GM19468 (cell line): Measurements from ENCODE around the gene OLFM1.

Experiments used
- ATAC-seq: cut with Tn5 transposase; IDR thresholded peaks from one replicate; pipeline ENCODE4 v1.9.1; 2021; ENCODE audit warnings: mild to moderate bottlenecking, moderate library complexity, moderate number of reproducible peaks; ENCODE audit not compliant: unreplicated experiment; ENCODE audit errors: extremely low read depth

Gene OLFM1

DNA sequence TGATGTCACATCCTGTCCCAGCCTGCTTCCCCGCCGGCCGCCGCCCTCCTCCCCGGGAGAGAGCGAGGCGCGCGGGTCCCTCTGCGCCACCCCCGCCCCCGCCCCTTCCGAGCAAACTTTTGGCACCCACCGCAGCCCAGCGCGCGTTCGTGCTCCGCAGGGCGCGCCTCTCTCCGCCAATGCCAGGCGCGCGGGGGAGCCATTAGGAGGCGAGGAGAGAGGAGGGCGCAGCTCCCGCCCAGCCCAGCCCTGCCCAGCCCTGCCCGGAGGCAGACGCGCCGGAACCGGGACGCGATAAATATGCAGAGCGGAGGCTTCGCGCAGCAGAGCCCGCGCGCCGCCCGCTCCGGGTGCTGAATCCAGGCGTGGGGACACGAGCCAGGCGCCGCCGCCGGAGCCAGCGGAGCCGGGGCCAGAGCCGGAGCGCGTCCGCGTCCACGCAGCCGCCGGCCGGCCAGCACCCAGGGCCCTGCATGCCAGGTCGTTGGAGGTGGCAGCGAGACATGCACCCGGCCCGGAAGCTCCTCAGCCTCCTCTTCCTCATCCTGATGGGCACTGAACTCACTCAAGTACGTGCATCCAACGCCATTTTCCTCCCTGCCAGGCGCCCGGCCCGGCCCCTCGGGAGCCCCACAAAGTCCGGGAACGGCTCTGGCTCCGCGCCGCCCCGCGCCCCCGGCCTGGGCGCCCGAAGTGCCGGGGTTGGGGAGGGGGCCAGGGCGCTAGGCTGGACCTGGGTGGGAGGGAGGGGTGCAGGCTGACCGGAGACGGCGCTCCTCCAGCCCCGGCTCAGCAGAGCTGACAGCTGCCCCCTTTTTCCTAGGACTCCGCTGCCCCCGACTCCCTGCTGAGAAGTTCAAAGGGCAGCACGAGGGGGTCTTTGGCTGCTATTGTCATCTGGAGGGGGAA lies 12.0 kb upstream of the OLFM1 start:
- ATAC-seq, result no peak

DNA sequence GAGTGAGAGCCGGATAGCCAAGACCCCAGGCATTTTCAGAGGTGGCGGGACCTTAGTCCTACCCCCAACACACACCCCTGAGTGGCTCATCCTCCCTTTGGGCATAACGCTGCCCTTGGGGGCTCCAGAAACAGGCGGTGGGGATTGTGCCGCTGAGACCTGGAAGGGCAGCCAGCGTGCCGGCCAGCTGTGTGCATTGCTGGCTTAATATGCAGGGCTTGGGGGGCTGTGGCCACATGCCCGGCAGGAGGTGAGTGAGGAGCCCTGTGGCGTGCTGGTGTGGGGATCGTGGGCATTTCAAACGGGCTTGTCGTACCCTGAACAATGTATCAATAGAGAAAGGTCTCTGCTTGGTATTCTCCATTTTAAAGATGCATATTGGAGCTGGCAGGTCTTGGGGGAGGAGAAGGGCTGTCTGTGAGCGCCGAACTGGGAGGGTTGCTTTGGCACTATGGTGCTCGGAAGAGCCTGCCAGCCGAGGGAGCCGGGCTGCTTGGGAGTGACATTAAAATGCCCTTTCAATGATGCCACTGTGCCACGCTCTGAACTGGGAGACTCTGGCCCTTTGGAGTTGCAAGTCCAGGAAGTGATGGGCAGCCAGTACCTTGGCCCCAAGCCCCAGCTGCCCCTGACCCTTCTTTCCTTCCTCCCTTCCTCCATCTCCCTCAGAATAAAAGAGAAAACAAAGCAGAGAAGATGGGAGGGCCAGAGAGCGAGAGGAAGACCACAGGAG lies 11.2 kb upstream of the OLFM1 start:
- no peak for ATAC-seq

DNA sequence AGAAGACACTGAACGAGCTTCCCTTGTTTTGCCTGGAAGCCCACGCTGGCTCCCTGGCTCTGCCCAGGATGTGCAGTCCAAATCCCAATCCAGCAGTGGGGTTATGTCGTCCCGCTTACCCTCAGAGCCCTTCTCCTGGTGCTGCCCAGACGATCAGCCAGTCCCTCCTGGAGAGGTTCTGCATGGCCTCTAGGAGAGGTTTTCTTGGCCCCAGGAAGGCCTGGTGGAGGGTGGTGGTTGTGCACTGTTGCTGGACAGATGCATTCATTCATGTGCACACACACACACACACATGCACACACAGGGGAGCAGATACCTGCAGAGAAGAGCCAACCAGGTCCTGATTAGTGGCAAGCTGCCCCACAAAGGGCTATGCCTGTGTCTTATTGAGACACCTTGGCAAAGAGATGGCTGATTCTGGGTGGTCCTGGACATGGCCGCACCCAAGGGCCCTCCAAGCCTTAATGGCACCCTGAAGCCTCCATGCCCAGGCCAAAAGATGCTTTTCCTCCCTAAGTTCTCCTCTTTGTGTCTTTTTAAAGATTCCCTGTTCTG lies 10.5 kb upstream of the OLFM1 start:
- no peak for ATAC-seq

DNA sequence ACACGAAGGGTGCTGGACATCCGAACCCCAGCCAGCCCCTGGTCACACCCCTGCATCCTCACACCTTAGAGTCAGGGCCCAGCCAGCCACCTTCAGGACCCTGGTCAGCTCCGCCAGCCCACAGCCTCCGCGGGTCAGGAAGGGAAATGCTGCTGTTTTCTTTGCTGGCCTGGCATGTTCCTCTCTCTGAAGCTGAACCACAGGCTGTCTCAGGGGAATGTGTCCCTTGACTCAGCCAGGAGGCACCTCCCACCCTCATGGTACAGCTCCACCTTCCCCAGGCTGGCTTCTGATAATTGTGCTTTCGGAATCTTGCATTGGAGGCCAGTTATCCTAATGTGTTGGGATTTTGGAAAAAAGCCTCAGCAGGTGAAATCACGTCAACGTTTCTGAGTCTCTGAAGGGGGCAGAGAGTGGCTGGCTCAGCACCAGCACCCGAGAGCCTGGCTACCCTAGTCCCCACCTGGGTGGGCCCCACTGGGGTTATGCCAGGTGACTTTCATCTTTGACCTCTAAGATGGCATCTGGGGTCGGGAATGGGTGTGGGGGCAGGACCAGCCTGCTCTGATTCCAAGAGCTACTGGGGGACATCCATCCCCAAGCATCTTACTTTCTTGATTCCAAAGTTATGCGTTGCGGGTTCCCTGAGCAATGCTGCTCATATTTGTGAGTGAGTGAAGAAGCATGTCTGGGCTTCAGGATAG lies 9.8 kb upstream of the OLFM1 start:
- ATAC-seq, result no peak

DNA sequence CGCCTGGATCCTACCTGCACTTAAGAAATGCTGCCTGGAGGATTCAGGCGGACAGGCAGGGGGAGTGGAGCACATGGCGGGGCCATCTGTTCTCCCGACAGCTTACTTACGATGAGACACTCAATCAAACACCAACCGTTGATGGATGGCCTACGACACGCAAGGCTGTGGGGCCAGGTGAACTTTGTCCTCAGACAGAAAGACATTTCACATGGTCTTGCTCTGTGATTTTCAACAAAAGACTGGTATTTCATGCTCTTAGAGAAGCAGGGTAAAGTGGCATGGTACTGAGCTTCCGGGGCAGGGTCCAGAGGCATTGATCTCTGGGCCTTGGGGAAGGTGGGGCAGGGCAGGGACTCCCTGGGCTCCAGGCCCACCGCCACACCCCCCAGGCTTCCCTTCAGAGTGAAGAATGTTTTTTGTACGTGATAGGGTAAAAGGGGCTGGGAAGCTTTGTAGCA lies 9.1 kb upstream of the OLFM1 start:
- no peak for ATAC-seq

DNA sequence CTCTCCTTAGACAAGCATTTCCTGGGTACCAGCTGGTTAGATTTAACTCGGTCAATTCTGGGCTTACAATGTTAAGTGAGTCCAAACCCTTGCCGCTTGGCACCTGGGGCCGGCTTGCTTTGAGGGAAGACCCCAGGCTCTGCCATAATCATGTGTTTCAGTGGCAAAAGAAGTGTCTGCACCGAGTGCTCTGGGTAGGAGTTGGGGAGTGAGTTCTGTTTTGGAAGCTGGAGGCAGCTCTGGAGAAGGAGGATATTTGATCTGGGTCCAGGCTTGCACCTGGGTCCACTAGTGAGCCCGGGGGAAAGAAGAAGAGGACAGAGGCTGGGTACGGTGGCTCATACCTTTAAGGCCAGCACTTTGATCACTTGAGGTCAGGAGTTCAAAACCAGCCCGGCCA lies 8.4 kb upstream of the OLFM1 start:
- no peak for ATAC-seq

DNA sequence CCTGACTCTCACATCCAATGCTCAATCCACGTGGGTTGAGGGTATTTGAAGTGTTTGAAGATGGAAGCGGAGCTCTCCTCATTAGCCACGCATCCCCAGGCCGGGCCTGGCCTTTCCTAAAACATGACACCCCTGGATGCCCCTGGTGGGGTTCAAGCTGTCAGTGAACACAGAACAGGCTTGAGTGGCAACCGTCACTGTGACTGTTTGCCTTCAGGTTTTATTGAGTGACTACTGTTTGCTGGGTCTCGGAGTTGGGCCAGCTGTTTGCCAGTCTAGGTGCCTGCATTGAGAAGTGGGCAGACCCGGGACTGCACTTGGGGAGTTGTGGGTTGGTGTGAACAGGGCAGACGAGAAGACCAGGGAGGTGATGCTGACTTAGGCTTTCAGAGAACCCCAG lies 7.8 kb upstream of the OLFM1 start:
- ATAC-seq, result no peak

DNA sequence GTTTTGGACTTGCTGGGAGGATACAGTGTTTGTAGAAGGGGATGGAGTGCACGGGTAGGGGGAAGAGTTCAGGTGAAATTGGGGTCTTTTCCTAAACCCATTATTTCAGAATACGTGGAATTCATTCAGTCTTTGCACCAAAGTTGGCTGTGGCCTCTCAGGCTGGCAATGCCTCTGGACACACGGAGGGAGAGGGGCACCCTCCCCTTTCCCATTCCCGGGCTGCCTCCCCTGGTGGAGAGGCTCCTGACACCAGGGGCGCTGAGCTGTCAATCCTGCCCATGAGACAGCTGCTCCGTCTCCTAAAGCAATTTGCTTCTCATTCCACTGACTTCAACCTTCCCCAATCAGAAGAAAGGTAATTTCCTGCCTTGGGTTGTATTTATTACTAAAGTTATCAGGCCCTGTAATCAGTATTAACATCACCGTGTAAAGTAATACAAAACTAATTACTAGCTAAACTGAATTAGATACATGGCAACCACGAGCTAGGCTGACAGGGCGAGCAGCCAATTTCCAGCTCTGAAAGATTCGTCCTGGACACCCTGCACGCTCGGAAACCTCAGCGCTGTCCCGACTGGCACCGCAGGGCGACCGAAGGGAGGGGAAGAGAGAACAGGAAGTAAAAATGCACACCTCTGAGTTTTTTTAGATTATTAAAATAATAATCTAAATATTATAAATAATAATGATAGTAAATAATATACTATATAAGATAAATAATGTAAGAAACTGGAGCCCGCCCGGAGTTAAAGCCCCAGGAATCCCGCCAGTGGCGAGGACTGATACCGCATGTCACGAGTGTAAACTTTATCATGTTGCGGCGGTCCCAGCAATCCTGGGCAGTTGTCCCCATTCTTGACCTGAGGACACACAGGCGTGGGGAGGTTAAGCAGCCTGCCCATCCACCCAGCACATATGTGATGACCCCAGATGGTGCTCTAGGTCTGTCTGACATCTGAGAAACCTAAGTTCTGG lies 6.9 kb upstream of the OLFM1 start:
- no peak for ATAC-seq

DNA sequence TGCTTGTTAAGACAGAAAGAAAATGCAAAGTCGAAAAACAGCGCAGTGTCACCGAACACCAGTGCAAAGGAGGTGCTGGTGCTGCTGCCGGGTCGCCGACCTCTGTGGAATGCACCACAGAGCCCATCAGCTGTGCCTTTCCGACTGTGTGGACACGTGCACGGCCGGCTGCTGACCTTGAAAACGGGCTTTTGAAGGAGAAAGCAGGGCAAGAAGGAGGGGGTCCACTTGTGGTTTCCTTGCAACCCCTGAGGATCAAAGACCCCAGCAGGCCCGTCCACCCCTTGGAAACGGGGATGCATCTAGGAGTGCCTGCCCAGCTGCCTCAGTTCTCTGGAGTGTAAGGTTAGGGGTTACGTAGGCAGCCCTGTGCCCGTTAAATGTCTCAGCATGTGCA lies 6.2 kb upstream of the OLFM1 start:
- ATAC-seq, result no peak

DNA sequence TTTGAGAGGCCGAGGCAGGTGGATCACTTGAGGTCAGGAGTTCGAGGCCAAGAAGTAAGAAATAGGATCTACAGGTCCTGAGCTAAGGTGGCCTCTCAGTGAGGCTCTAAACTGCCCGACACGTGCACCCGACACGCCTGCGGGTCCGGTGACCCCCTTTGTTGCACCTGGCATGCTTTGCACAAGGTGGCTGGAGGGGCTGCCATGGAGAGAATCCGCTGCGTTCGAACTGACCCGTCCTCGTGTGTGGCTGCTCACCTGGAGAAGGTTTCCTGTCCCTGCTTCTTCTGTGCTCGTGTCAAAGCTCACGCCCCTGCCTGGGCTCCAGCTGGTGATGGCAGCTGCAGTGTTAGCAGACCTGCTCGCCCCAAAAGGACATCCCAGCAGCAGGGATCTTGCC lies 5.7 kb upstream of the OLFM1 start:
- no peak for ATAC-seq

DNA sequence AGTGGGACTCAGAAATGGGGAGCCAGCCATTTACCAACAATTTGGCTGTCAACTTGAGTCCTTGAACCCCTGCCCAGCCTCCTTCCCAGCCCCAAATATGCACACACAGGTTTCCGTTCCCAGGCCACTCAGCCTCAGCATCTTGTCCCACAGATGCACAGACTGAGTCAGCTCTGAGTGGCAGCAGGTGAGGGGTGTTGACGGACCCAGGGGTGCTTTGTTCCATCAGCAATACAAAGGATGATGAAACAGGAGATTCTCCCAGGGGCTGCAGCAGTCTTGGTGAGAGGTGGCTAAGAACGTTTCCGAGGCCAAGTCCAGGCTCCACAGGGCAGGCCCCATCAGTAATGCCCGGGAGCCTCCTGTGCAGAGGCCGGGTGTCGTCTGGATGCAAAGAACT lies 4.9 kb upstream of the OLFM1 start:
- ATAC-seq, result no peak

DNA sequence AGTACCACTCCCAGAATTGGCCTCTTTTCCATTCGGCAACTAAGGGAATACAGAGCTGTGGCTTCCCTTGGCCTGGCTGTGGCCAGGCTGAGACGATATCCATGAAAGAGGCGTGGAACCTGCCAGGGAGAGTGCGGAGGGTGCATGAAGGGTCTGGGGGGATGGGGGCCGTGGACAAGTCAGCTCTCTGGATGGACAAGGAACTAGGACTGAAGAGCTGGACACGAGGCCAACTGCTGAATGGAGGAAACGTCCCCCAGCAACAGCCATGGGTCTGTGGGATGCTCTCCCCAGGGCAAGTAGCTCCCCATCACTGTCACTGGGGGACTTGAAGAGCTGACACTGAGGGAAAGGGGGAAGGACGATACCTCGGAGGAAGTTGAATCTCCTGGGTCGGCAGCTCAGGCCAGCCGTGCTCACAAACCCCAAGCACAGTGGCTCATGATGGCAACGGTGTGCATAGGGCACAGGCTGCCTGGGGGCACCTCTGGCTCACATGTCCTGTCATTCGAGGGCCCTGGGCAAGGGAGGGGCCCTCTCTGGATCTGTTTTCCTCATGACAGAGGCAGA lies 4.1 kb upstream of the OLFM1 start:
- no peak for ATAC-seq

DNA sequence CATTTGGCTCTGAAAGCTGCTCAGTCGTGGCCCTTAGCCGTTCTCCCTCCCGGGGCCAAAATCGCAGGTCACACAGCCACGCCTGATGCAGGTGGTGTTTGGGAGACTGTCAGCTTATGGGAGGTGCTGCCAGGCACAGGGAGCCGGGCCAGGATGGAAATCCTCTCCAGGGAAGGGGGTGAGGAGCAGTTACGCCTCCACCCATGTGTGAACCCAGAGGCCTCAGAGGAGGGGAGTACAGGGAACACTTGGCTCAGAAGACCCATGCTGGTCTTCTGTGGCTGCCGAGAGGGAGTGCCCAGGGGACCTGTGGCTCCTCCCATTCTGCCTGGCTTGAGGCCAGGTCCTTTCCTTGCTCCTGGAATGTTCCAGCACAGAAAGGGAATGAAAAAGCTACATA lies 3.6 kb upstream of the OLFM1 start:
- ATAC-seq, result no peak

DNA sequence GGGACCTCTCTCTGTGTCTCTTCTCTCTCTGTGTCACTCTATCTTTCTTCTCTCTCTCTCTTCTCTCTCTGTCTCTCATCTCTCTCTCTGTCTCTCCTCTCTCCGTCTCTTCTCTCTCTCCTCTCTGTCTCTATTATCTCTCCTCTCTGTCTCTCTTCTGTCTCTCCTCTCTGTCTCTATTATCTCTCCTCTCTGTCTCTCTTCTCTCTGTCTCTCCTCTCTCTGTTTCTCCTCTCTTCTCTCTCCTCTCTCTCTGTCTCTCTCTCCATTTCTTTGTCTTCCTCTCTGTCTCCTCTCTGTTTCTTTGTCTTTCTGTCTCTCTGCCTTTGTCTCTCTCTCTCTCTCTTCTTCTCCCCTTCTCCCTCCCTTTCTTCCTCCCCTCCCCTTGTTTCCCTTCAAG lies 3.2 kb upstream of the OLFM1 start:
- no peak for ATAC-seq

DNA sequence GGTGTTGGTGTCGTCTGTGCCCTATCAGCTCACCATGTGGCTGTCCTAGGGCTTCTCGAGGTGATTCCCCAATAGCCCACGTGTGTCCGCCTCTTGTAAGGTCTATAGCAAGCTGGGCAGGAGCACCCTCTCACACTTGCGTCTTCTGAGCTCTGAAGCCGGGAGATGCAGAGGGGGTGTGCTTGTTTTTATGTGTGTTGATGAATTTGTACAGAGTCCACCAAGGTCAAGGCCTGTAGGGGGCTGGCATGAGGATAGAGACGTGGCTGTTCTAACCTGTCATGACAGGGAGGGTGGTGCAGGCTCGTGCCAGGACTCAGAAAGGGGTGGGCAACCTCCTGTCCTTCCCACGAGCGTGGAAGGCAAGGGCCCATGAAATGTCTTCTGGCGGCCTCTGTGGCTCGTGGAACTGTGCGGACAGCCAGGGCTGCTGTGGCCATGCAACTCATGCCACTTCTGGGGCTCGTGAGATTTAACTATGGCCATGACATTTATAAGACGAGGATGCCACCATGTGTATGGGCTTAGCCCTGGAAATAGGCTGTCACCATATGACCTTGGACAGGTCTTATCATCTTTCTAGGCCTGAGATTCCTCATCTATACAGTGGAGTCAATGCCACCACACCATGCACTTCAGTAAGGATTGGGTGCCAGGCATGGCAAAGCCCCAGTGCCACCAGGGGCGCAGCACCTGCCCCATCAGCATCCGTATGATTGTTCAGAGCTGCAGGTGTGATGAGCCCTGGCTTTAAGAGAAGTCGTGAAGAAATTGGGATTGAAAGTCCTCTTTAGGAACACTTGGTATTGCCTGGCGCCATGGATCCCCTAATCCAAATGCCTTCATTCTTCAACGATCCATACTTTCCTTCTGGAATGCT lies 2.3 kb upstream of the OLFM1 start:
- no peak for ATAC-seq

DNA sequence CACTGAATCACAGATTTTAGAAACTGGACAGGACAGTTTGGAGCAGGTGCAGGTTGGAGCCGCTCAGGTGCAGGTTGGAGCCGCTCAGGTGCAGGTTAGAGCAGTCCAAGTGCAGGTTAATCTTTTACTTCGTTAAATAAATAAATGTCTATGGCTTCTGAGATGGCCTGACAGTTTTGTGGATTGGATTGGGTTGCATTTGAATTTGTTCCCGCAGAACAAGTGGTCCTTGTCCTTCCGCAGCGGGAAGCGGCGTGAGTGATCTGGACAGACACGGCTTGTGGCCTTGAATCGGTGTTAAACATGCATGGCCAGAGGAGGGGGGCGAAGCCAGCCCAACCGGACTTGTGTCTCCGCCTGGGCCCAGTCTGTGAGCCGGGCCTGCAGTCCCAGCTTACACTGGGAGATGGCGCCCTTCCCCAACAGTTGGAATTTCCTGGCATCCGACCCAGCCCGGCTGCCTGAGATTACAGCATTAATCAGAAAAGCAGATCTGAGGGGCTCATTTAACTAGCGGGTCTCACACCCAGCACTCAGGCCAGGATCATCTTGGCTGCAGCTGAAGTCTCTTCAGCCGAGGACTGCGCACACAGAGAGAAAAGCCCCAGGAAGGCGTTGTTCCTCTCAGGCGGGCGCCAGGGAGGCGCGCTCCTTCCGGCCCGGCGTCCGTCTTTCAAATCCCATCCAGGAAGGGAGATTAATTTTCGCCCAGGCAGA lies 1.5 kb upstream of the OLFM1 start:
- ATAC-seq, result no peak

DNA sequence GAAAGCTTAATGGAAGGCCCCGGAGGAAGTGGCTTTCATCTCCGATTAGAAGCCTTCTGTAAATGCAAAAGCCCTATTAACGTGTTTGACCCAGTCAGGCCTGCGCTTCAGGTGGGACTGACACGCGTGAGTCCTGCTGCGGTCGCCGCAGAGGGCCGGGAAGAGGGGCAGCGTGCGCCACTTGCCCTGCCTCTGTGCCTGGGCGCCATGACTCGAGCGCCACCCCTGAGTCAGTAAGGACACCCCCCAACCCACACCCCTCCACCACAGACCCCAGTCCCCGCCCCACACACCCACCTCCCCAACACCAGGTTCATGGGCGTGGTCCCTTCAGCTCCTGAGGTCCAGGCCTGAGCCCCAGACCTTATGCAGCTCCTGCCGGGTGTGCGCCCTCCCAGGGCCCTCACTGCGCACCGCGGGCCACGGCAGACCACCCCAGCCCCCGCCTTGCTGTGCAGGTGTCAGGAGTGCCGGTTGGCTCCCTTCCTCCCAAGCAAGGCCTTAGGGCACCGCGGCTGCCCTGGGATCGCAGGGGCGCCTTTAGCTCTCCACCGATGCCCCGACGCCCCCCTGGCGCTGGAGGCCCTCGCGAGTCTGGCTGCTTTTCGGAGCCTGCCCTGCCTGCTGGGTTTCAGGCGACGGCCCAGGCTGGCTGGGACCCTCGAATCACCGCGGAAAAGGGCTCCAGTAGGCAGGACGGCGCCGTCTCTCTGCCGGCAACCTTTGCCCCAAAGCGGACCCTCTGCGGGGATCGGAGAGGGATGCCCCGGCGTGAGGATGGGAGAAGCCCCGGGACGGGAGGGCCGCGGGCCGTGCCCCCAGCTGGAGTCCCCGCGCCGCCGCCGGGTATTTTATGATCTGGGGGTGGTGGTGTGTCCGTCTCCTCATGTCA lies 625 bp upstream of the OLFM1 start:
- ATAC-seq, result no peak
